ENCODE measurements around the gene COPA. TPM values are rescaled to one million over a fixed set of nuclear protein-coding genes. Genes with fewer than 3 reads are reported as not detected.

The COPA gene
- total and polyA plus RNA-seq, 2 donors from 2014 or later = 50.1 to 160 TPM

- no peaks in the 10 kb centered on the region for H3K9me3 ChIP-seq (ENCODE audit: control insufficient read depth in 2 of 3, insufficient read depth in 1 of 3, low read length in 3 of 3)
- peaks cover 4 to 14% (median 7%) of the 10 kb centered on the region in 3 donors for H3K36me3 ChIP-seq (ENCODE audit: control insufficient read depth in 2 of 3, insufficient read depth in 3 of 3, low read length in 3 of 3)
- DNase-seq (no peak), FAIRE-seq (no peak)
- intact Hi-C loops (cut with DNase I) = no loop called here
- H3K9ac ChIP-seq (ENCODE audit: low read length in 3 of 3) = no peak overlapping the region
- H3K27me3 ChIP-seq (ENCODE audit: control insufficient read depth, insufficient read depth, low read length) = no peaks in the 10 kb centered on the region
- TF ChIP-seq, protein P1, sequence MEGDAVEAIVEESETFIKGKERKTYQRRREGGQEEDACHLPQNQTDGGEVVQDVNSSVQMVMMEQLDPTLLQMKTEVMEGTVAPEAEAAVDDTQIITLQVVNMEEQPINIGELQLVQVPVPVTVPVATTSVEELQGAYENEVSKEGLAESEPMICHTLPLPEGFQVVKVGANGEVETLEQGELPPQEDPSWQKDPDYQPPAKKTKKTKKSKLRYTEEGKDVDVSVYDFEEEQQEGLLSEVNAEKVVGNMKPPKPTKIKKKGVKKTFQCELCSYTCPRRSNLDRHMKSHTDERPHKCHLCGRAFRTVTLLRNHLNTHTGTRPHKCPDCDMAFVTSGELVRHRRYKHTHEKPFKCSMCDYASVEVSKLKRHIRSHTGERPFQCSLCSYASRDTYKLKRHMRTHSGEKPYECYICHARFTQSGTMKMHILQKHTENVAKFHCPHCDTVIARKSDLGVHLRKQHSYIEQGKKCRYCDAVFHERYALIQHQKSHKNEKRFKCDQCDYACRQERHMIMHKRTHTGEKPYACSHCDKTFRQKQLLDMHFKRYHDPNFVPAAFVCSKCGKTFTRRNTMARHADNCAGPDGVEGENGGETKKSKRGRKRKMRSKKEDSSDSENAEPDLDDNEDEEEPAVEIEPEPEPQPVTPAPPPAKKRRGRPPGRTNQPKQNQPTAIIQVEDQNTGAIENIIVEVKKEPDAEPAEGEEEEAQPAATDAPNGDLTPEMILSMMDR (IDR thresholded peaks at IDR 0.05; ENCODE audit: borderline replicate concordance, extremely low read depth, insufficient read depth) = no peak
- peaks cover 0 to 7% (median 2%) of the 10 kb centered on the region in 3 donors for H3K4me1 ChIP-seq (ENCODE audit: control insufficient read depth in 2 of 3, insufficient read depth in 2 of 3, low read depth in 1 of 3, low read length in 3 of 3)
- H3K4me3 ChIP-seq (ENCODE audit: low read length in 3 of 3) = no peak overlapping the region
- H3K27ac ChIP-seq (ENCODE audit: low read depth in 2 of 2, low read length in 2 of 2) = no peak overlapping the region
These were observed 1.9 kb upstream of the COPA start for GRCh38 chr1:160344936-160345335.

DNA sequence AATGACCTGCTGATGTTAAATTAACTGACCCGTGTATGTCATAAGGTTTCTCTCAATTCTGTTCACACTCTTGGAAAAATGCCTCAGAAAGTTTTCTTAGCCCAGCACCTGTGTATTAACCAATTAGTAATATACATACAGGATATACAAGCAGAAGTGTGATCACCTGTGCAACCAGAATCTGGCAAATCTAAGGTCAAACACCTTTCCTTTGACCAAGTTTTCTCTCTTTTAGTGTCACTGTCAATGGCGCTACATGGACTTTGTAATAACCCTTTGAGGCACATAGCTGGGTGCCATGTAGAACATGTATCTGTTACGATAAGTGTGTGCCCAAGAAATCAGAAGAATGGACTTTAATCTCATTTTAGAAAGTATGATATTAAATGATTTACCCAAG lies 1.2 kb upstream of the COPA start:
- no peak for FAIRE-seq
- H3K4me1 ChIP-seq (ENCODE audit: control insufficient read depth in 2 of 3, insufficient read depth in 2 of 3, low read depth in 1 of 3, low read length in 3 of 3) = peaks cover 0 to 7% (median 2%) of the 10 kb centered on the region in 3 donors
- intact Hi-C loops (cut with DNase I) = no loop called here
- H3K36me3 ChIP-seq (ENCODE audit: control insufficient read depth in 2 of 3, insufficient read depth in 3 of 3, low read length in 3 of 3) = peaks cover 0 to 14% (median 7%) of the 10 kb centered on the region in 3 donors
- no peak overlapping the region for H3K27ac ChIP-seq (ENCODE audit: low read depth in 2 of 2, low read length in 2 of 2)
- peak overlapping the region; percentile 9 to 99 (median 95) for H3K9ac ChIP-seq (ENCODE audit: low read length in 3 of 3)
- peak overlapping the region; percentile 96 to 98 (median 97) for H3K4me3 ChIP-seq (ENCODE audit: low read length in 3 of 3)
- TF ChIP-seq, protein P1 (IDR thresholded peaks at IDR 0.05; ENCODE audit: borderline replicate concordance, extremely low read depth, insufficient read depth) = no peak
- H3K9me3 ChIP-seq (ENCODE audit: control insufficient read depth in 2 of 3, insufficient read depth in 1 of 3, low read length in 3 of 3) = no peaks in the 10 kb centered on the region
- H3K27me3 ChIP-seq (ENCODE audit: control insufficient read depth, insufficient read depth, low read length) = no peaks in the 10 kb centered on the region
- no peak for DNase-seq

- H3K9ac ChIP-seq (ENCODE audit: low read length in 3 of 3) = peak overlapping the region; percentile 95 to 99 (median 97)
- TF ChIP-seq, protein P1 (IDR thresholded peaks at IDR 0.05; ENCODE audit: borderline replicate concordance, extremely low read depth, insufficient read depth) = no peak
- H3K4me3 ChIP-seq (ENCODE audit: low read length in 3 of 3) = peak overlapping the region; percentile 96 to 98 (median 97)
- peak overlapping the region; percentile 87 to 95 for H3K27ac ChIP-seq (ENCODE audit: low read depth in 2 of 2, low read length in 2 of 2)
- no peaks in the 10 kb centered on the region for H3K9me3 ChIP-seq (ENCODE audit: control insufficient read depth in 2 of 3, insufficient read depth in 1 of 3, low read length in 3 of 3)
- H3K36me3 ChIP-seq (ENCODE audit: control insufficient read depth in 2 of 3, insufficient read depth in 3 of 3, low read length in 3 of 3) = peaks cover 3 to 17% (median 17%) of the 10 kb centered on the region in 3 donors
- intact Hi-C loops (cut with DNase I) = no loop called here
- peaks cover 0 to 7% (median 2%) of the 10 kb centered on the region in 3 donors for H3K4me1 ChIP-seq (ENCODE audit: control insufficient read depth in 2 of 3, insufficient read depth in 2 of 3, low read depth in 1 of 3, low read length in 3 of 3)
- no peak for FAIRE-seq
- H3K27me3 ChIP-seq (ENCODE audit: control insufficient read depth, insufficient read depth, low read length) = no peaks in the 10 kb centered on the region
- peak in 1 of 5 donors; percentile 9 for DNase-seq
These were observed 524 bp downstream of the COPA start for GRCh38 chr1:160342526-160342925.

GRCh38 chr1:160340866-160341265 lies 2.2 kb downstream of the COPA start:
- no peak for FAIRE-seq
- H3K9ac ChIP-seq (ENCODE audit: low read length in 3 of 3) = no peak overlapping the region
- TF ChIP-seq, protein P1 (IDR thresholded peaks at IDR 0.05; ENCODE audit: borderline replicate concordance, extremely low read depth, insufficient read depth) = no peak

More at GRCh38 chr1:160340866-160341265, 2.2 kb downstream of the COPA start:
- Histone ChIP-seq H3K27me3 (ENCODE audit: control insufficient read depth, insufficient read depth, low read length) (no peaks in the 10 kb centered on the region), H3K4me3 (ENCODE audit: low read length in 3 of 3) (no peak overlapping the region), H3K36me3 (ENCODE audit: control insufficient read depth in 2 of 3, insufficient read depth in 3 of 3, low read length in 3 of 3) (peaks cover 5 to 22% (median 20%) of the 10 kb centered on the region in 3 donors), H3K4me1 (ENCODE audit: control insufficient read depth in 2 of 3, insufficient read depth in 2 of 3, low read depth in 1 of 3, low read length in 3 of 3) (peaks cover 0 to 7% (median 2%) of the 10 kb centered on the region in 3 donors), H3K9me3 (ENCODE audit: control insufficient read depth in 2 of 3, insufficient read depth in 1 of 3, low read length in 3 of 3) (no peaks in the 10 kb centered on the region), H3K27ac (ENCODE audit: low read depth in 2 of 2, low read length in 2 of 2) (no peak overlapping the region)
- DNase-seq = no peak
- intact Hi-C loops (cut with DNase I) = no loop called here
